Fibroblast of mammary gland (primary cell): ENCODE data around the gene PXDC1.

Experiments
- DNase-seq: peaks from one replicate; pipeline ENCODE4 v3.0.0-alpha.2; 2010; ENCODE audit warnings: low read depth
- H3K4me3 ChIP-seq: 2 replicates; pipeline ENCODE4 v1.5.1; 2011; ENCODE audit warnings: low read depth, mild to moderate bottlenecking, low read length, moderate library complexity; ENCODE audit not compliant: control insufficient read depth
- TF ChIP-seq, protein P1 (sequence below): conservative IDR thresholded peaks from 2 replicates; pipeline ENCODE4 v1.5.1; 2011; ENCODE audit warnings: low read depth, low read length, inconsistent platforms; ENCODE audit not compliant: control insufficient read depth, insufficient read depth

PXDC1 gene

GRCh38 chr6:3727593-3728108 is 23.9 kb downstream of the PXDC1 start:
- no peak for DNase-seq
- TF ChIP-seq, protein P1, sequence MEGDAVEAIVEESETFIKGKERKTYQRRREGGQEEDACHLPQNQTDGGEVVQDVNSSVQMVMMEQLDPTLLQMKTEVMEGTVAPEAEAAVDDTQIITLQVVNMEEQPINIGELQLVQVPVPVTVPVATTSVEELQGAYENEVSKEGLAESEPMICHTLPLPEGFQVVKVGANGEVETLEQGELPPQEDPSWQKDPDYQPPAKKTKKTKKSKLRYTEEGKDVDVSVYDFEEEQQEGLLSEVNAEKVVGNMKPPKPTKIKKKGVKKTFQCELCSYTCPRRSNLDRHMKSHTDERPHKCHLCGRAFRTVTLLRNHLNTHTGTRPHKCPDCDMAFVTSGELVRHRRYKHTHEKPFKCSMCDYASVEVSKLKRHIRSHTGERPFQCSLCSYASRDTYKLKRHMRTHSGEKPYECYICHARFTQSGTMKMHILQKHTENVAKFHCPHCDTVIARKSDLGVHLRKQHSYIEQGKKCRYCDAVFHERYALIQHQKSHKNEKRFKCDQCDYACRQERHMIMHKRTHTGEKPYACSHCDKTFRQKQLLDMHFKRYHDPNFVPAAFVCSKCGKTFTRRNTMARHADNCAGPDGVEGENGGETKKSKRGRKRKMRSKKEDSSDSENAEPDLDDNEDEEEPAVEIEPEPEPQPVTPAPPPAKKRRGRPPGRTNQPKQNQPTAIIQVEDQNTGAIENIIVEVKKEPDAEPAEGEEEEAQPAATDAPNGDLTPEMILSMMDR = no peak
- no peak overlapping the region for H3K4me3 ChIP-seq

GRCh38 chr6:3727036-3727435 is 24.5 kb downstream of the PXDC1 start:
- no peak for DNase-seq
- no peak overlapping the region for H3K4me3 ChIP-seq
- TF ChIP-seq, protein P1 = no peak

GRCh38 chr6:3726421-3726820 is 25.1 kb downstream of the PXDC1 start:
- no peak for DNase-seq
- no peak overlapping the region for H3K4me3 ChIP-seq
- TF ChIP-seq, protein P1 = no peak

GRCh38 chr6:3725145-3726047 is 26.1 kb downstream of the PXDC1 start:
- TF ChIP-seq, protein P1 = no peak
- DNase-seq = no peak
- no peak overlapping the region for H3K4me3 ChIP-seq

DNA sequence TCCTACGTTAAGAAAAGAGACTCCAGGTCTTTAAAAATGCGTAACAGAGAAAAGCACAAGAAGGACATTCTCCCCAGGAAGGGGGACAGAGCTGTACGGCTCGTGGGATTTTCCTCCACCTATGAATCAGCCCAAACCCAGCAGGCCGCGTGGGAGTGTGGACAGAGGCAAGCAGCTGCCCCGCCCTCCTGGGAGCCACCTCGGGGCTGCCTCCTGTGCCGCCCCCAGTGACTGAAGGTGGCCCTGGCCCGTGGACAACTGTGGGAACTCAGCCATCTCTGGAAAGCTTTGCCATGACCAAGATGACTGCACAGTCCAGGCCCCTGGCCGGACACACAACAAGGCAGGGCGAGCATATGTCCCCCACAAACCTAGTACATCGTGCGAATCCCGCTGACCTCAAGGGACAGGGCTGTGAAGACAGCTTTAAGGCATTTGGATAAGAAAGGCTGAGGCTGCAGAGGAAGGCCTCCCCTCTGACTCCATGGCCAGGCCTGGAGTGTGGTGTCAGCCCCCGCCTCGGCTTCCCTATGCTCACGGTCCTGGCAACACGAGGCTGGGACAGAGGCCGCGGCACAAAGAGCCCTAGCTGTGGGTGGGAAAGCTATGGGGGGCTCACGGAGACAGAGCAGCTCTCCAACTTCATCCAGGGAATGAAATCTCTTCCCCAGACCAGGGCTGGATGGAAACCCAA is 26.9 kb downstream of the PXDC1 start:
- TF ChIP-seq, protein P1 = no peak
- H3K4me3 ChIP-seq = no peak overlapping the region
- DNase-seq = peak; percentile 57

GRCh38 chr6:3723966-3724365 is 27.5 kb downstream of the PXDC1 start:
- TF ChIP-seq, protein P1 = no peak
- no peak for DNase-seq
- H3K4me3 ChIP-seq = no peak overlapping the region
